ENCODE measurements around the gene ITGA2B.
A peak's percentile ranks its signal among the peaks of the same experiment; 100 is the strongest.
"Not testable (repeated sequence)": the region's sequence is repeated elsewhere in the genome, so short reads cannot be mapped to it uniquely, and the experiment has no call there.

Gene ITGA2B

DNA sequence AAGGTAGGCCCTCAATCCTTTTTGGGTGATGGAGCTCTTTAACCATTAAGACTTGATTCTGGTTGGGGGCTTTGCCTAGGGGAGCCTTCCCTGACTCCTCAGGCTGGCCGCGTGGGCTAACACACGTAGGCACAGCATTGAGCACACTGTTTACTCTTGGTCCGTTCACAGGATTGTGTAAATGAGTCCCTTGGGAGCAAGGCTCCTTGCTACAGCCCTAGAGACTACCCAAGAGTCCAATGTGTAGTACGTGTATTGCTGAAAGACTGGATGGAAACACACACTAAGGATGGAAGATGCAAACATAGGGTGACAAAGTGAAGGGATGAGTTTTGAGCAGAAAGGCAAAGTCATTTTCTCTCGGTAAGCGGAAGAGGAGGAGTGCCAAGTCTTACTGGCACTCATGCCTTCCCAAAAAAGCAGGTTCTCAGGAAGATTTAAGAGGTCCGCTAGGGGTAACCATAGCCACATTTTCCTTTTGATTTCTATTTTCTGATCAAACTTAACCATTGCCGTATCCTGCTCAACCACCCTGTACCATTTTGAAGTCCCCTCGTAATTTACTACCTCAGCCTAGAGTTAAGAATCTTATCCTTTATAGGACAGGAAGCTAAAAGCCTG lies 911 bp upstream of the ITGA2B start:
- no peak for DNase-seq

DNA sequence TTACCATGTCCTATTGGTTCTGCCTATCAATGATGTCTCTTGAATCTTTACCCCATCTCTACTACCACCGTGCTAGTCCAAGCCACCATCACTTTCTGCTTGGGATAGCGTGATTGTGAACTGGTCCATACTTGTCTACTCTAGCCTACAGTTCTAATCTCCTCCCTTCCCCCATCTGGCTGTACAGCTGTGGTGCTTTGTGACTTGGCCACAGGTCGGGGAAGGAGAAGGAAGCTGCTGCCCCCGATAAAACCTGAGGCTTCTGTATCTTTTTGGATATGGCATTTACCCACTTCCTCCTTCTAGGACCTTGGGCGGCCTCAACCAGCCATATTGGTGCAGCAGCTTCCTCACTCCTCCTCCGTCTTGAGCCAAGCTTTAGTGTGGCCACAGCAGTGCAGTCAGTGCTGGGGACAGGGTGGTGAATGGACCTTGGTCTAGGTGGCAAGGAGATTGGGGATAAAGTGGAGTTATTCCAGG lies 314 bp upstream of the ITGA2B start:
- no peak for DNase-seq

- no peak for DNase-seq
These were observed 1.6 kb downstream of the ITGA2B start for GRCh38 chr17:44387804-44388203.

GRCh38 chr17:44386182-44386525 lies 3.3 kb downstream of the ITGA2B start:
- DNase-seq = no peak

- peak; percentile 47 for DNase-seq
These were observed 3.9 kb downstream of the ITGA2B start for GRCh38 chr17:44385287-44386181.

DNA sequence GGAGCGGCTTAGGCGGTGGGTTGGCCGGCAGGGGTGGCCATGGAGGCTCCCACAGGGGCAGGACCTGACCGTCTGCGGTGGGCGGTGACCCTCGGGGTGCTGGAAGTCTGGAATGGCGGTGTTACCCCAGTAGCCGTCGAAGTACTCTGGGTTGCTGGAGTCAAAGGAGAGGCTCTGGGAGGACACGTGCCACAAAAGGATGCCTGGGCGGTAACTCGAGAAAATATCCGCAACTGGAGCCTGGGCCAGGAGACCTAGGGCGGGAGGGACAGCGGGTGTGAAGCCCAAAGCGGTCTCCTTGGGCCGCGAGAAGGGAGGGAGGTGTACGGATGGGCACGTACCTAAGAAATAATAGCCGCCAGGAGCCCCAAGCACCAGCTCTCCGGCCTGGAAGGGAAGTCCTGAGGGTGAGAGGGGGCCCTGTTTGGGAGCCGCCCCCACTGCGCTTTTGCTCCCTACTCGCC lies 4.6 kb downstream of the ITGA2B start:
- DNase-seq = no peak

DNA sequence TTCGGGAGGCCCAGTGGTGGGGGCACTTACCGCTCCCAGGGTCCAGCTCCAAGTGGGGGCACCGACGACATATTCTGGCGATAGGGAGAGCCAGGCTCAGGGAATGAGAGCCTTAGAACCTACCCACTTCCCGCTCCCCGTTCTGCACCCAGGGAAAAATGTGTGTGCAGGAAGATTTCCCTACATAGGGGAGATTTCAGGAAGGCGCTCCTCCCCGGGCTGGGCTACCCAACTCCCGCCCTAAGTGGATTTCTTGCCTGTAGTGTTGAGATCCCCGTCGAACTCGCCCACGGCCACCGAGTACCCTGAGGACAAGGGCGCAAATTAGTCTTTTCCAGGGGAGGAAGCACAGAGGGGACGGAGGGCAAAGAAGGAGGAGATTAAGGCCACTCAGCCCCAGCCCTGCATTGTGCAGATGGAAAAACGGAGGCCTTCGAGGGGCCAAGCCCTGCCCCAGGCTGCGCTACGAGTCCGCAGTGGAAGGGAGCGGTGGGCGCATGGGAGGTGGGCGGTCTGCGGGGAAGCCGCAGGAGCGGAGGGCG lies 5.1 kb downstream of the ITGA2B start:
- DNase-seq = no peak

DNA sequence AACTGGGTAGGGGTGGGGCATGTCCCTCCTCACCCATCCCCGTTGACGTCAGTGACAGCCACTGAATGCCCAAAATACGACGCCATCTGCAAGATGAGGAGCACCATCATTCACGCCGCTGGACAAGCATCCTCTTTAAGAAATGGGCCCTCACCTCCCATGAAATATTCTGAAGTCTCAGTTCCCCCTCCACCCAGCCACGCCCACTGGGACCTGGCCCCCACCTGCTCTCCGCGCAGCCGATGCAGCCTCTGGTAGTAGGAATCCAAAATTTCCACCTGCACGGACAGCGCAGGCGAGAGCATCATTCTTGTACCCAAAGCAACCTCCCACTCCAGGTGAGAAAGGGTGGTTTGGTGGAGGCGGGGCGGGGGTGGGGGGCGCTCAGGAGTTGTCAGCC lies 5.6 kb downstream of the ITGA2B start:
- DNase-seq = no peak

DNA sequence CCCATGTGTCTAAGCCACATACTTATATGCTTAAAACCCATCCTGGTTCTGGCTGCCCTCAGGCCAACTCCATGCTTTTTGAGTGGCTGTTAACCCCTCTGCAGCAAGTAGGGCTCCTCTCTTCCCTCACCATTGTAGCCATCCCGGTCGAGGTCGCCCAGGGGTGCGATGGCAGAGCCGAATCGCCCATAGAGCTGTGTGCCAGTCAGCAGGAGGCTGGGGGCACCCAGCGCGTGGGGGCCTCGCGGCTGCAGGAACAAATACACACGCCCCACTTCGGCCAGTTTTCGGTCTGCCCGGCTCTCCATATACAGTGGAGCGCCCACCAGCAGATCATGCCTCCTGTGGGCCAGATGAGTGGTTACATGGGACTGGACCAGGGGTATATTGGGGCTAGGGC lies 6.1 kb downstream of the ITGA2B start:
- no peak for DNase-seq

DNA sequence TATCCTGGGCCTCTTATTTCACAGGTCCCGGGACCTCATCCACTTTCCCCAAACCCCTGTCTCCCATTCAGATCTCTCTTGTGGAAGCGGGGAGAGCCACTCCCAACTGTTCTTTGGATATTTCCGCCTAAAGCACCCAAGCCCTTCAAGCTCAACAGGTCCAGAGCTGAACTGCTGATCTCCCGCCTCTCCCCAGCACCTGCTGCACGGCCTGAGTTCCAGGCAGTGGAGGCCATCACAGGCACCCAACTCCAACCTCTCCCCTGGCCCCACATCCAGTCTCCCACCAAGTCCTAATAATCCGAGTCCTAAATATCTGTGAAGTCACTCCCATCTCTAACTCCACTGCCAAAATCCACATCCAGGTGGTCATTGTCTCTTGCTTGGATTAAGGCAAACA lies 6.5 kb downstream of the ITGA2B start:
- no peak for DNase-seq

DNA sequence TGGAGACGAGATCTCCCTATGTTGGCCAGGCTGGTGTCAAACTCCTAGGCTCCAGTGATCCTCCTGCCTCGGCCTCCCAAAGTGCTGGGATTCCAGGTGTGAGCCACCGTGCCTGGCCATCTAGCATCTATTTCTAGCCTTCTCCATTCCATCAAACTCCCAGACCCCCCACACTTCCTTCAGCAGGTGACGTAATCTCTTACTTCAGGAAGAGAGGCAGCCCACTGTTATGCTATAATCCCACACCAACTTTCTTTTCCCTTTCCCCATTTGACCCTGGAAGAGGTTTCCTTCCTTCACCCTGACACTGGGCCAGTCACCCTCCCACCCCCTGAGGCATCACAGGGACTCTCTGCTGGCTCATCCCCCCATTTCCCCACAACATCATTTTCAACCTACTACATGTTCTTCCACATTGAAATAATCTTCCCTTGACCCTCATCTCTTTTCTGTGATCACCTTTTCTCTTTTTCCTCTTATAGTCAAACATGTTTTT lies 7.6 kb downstream of the ITGA2B start:
- DNase-seq = no peak

- no peak for DNase-seq
These were observed 8.7 kb downstream of the ITGA2B start for GRCh38 chr17:44380767-44381166.

DNA sequence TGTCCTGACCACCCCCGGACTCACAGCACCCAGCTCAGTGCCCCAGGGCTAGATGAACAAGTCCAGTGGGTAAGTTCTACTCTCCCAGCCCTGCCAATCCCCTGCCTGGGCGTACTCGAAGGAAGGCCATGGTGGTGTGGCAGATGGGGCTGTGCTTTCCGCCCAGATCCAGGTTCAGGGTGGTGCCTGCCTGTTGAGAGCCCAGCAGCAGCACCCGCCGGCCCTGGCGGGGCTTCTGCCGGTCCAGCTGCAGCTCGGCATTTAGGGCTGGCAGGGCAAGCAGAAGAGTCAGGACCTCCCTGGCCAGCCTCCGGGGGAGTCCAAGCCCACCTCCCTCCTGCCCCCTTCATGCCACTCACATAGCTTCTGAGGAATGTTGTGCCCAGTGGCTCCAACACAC lies 9.6 kb downstream of the ITGA2B start:
- no peak for DNase-seq

DNA sequence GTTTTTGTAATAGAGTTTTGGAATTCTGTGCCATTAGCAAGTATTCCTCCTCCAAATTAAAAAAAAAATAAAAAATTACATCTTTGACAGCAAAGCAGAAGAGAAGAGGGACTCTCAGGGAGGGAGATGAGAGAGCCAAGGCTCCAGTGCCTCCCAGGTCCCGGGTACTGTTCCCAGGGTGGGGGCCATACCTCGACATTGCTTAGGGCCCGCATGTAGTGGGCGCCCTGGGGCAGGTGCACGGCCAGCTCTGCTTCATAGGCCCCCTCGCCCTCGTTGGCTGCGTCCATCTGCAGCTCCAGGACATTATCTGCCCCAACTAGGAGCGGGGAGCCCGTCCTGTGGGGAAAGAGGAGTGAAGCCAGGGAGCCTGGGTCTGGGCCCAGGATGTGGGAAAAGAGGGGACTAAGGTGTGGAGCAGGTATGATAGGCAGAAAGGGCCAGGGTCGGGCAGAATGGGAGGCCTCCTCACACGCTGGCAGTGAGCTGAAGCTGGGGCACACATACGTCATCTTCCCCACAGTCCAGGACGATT lies 11.2 kb downstream of the ITGA2B start:
- DNase-seq = no peak

GRCh38 chr17:44376779-44377178 lies 12.7 kb downstream of the ITGA2B start:
- no peak for DNase-seq

- DNase-seq = no peak
These were observed 13.3 kb downstream of the ITGA2B start for GRCh38 chr17:44376124-44376523.

- DNase-seq = no peak
These were observed 14.0 kb downstream of the ITGA2B start for GRCh38 chr17:44375196-44376017.

GRCh38 chr17:44374306-44375195 lies 14.9 kb downstream of the ITGA2B start:
- no peak for DNase-seq

- no peak for DNase-seq
These were observed 17.4 kb downstream of the ITGA2B start for GRCh38 chr17:44372036-44372435.

DNA sequence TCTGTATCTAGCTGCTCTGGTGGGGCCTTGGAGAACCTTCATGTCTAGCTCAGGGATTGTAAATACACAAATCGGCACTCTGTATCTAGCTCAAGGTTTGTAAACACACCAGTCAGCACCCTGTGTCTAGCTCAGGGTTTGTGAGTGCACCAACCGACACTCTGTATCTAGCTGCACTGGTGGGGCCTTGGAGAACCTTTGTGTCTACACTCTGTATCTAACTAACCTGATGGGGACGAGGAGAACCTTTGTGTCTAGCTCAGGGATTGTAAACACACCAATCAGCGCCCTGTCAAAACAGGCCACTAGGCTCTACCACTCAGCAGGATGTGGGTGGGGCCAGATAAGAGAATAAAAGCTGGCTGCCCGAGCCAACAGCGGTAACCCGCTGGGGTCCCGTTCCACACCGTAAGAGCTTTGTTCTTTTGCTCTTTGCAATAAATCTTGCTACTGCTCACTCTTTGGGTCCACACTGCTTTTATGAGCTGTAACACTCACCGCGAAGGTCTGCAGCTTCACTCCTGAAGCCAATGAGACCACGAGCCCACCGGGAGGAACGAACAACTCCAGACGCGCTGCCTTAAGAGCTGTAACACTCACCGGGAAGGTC lies 19.9 kb downstream of the ITGA2B start:
- not testable (repeated sequence) for DNase-seq

Measured in NCI-H1092 (cell line).